ENCODE results near the gene SEPTIN5. TPM values are rescaled to one million over a fixed set of nuclear protein-coding genes. Genes with fewer than 3 reads are reported as not detected.
A peak's percentile ranks its signal among the peaks of the same experiment; 100 is the strongest.

SEPTIN5 gene
- total RNA-seq, 1 experiment from 2014 or later: 2.0 TPM

DNA sequence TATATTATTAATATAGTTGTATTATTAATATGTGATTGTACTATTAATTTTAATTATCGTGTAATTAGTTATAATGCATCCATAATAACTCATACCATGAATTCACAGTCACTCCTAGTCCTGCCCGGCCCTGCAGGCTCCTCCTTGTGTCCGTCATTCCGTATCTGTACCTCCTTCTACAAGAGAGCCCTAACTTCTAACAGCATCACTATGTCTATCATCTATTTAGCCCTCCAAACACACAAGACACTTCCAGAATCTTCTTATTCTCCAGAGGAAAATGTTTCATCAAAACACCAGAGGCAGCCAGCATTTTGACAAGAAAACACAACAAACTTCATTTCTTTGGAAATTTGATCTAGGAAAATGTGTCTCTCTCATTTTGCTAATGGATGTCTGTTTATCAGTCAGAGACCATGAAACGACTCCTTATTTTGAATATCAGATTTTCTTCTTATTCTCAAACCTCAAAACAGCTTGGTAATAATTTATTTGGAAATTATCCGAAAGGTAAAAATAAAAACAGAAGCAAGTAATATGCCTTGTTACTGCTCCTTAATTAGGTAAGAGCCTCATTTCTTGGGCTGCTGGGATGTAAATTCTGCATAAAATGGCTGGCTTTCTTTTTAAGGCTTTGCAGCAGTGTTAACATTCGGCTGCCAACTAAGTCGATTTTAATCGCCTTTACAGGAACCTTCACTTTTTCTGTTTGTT, 23.1 kb upstream of the SEPTIN5 start:
- H3K36me3 Mint-ChIP-seq (ENCODE audit: insufficient read depth, unreplicated experiment): no peaks in the 10 kb centered on the region
- TF ChIP-seq, protein P1, sequence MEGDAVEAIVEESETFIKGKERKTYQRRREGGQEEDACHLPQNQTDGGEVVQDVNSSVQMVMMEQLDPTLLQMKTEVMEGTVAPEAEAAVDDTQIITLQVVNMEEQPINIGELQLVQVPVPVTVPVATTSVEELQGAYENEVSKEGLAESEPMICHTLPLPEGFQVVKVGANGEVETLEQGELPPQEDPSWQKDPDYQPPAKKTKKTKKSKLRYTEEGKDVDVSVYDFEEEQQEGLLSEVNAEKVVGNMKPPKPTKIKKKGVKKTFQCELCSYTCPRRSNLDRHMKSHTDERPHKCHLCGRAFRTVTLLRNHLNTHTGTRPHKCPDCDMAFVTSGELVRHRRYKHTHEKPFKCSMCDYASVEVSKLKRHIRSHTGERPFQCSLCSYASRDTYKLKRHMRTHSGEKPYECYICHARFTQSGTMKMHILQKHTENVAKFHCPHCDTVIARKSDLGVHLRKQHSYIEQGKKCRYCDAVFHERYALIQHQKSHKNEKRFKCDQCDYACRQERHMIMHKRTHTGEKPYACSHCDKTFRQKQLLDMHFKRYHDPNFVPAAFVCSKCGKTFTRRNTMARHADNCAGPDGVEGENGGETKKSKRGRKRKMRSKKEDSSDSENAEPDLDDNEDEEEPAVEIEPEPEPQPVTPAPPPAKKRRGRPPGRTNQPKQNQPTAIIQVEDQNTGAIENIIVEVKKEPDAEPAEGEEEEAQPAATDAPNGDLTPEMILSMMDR (IDR thresholded peaks at IDR 0.05; ENCODE audit: unreplicated experiment): no peak
- no peaks in the 10 kb centered on the region for H3K27me3 Mint-ChIP-seq (ENCODE audit: insufficient read depth, unreplicated experiment)
- peaks cover 8% of the 10 kb centered on the region for H3K4me1 Mint-ChIP-seq (ENCODE audit: insufficient read depth, unreplicated experiment)
- DNase-seq (ENCODE audit: unreplicated experiment): no peak
- no TSS peak for BruUV-seq (replicated peaks)
- no peaks in the 10 kb centered on the region for H3K9me3 Mint-ChIP-seq (ENCODE audit: unreplicated experiment)
- H3K4me3 Mint-ChIP-seq (ENCODE audit: unreplicated experiment): peak overlapping the region; percentile 64
- ChIA-PET POLR2A (interaction anchor here (0.6 kb wide), 1 partner anchor 37 kb away, joined by 3 read pairs; no protein-coding TSS in a partner anchor), CTCF (interaction anchor here (2.2 kb wide), 1 partner anchor 11 kb away, joined by 7 read pairs; no protein-coding TSS in a partner anchor)
- no peak overlapping the region for H3K27ac Mint-ChIP-seq (ENCODE audit: low read depth, unreplicated experiment)
- intact Hi-C loops (cut with micrococcal nuclease): no loop called here

GRCh38 chr22:19691721-19692341, 22.5 kb upstream of the SEPTIN5 start:
- ChIA-PET POLR2A (interaction anchor here (0.6 to 0.7 kb wide), 3 partner anchors 10 to 38 kb away, joined by 3 to 4 read pairs (median 3); no protein-coding TSS in a partner anchor), CTCF (interaction anchor here (2.2 kb wide), 1 partner anchor 12 kb away, joined by 7 read pairs; no protein-coding TSS in a partner anchor)
- Mint-ChIP-seq H3K4me1 (ENCODE audit: insufficient read depth, unreplicated experiment) (peaks cover 8% of the 10 kb centered on the region), H3K9me3 (ENCODE audit: unreplicated experiment) (no peaks in the 10 kb centered on the region), H3K27ac (ENCODE audit: low read depth, unreplicated experiment) (no peak overlapping the region), H3K27me3 (ENCODE audit: insufficient read depth, unreplicated experiment) (no peaks in the 10 kb centered on the region), H3K36me3 (ENCODE audit: insufficient read depth, unreplicated experiment) (no peaks in the 10 kb centered on the region), H3K4me3 (ENCODE audit: unreplicated experiment) (peak overlapping the region; percentile 64)
- intact Hi-C loops (cut with micrococcal nuclease): no loop called here
- BruUV-seq (replicated peaks): no TSS peak
- TF ChIP-seq, protein P1 (IDR thresholded peaks at IDR 0.05; ENCODE audit: unreplicated experiment): no peak
- DNase-seq (ENCODE audit: unreplicated experiment): peak; percentile 44

DNA sequence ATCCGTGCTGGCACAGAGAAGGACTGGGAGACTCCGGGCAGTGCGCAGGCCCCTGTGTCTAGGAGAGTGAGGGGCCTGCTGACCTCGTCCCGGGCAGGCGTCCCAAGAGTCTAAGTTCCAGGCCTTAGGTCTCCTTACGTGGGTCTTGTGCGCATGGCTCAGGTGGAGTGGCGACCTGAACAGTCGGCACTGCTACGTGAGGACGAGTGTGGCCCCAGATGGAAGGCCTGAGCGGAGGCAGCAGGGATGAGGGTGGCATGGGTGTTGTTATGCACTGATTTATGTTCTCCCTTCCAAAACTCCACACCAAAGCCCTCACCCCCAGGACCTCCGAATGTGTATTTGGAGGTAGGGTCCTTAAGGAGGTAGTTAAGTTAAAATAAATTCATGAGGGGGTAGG, 20.7 kb upstream of the SEPTIN5 start:
- Mint-ChIP-seq H3K27ac (ENCODE audit: low read depth, unreplicated experiment) (no peak overlapping the region), H3K4me3 (ENCODE audit: unreplicated experiment) (no peak overlapping the region), H3K9me3 (ENCODE audit: unreplicated experiment) (no peaks in the 10 kb centered on the region), H3K36me3 (ENCODE audit: insufficient read depth, unreplicated experiment) (no peaks in the 10 kb centered on the region), H3K27me3 (ENCODE audit: insufficient read depth, unreplicated experiment) (no peaks in the 10 kb centered on the region), H3K4me1 (ENCODE audit: insufficient read depth, unreplicated experiment) (peaks cover 8% of the 10 kb centered on the region)
- intact Hi-C loops (cut with micrococcal nuclease): no loop called here
- POLR2A ChIA-PET: no interaction called here
- DNase-seq (ENCODE audit: unreplicated experiment): no peak
- CTCF ChIA-PET: no interaction called here
- TF ChIP-seq, protein P1 (IDR thresholded peaks at IDR 0.05; ENCODE audit: unreplicated experiment): no peak
- no TSS peak for BruUV-seq (replicated peaks)

GRCh38 chr22:19693981-19694670, 20.2 kb upstream of the SEPTIN5 start:
- CTCF ChIA-PET: no interaction called here
- H3K9me3 Mint-ChIP-seq (ENCODE audit: unreplicated experiment): no peaks in the 10 kb centered on the region
- peaks cover 8% of the 10 kb centered on the region for H3K4me1 Mint-ChIP-seq (ENCODE audit: insufficient read depth, unreplicated experiment)
- POLR2A ChIA-PET: no interaction called here
- intact Hi-C loops (cut with micrococcal nuclease): no loop called here
- DNase-seq (ENCODE audit: unreplicated experiment): no peak
- TF ChIP-seq, protein P1 (IDR thresholded peaks at IDR 0.05; ENCODE audit: unreplicated experiment): no peak
- no peak overlapping the region for H3K27ac Mint-ChIP-seq (ENCODE audit: low read depth, unreplicated experiment)
- H3K4me3 Mint-ChIP-seq (ENCODE audit: unreplicated experiment): no peak overlapping the region
- BruUV-seq (replicated peaks): no TSS peak
- no peaks in the 10 kb centered on the region for H3K27me3 Mint-ChIP-seq (ENCODE audit: insufficient read depth, unreplicated experiment)
- no peaks in the 10 kb centered on the region for H3K36me3 Mint-ChIP-seq (ENCODE audit: insufficient read depth, unreplicated experiment)
